HEK293T (cell line): Measurements from ENCODE around the gene CAPN5.

ENCODE experiments used
- BHLHE40 ChIP-seq: fragments of 450-650 bp; IDR thresholded peaks from 2 replicates; pipeline ENCODE4 v1.6.1; 2016; ENCODE audit warnings: mild to moderate bottlenecking, moderate library complexity, borderline replicate concordance
- CTBP1 ChIP-seq: fragments of 450-650 bp; IDR thresholded peaks from 2 replicates; pipeline ENCODE4 v1.6.1; 2016; ENCODE audit warnings: borderline replicate concordance
- ELF4 ChIP-seq: fragments of 450-650 bp; IDR thresholded peaks from 2 replicates; pipeline ENCODE4 v1.6.1; 2017; ENCODE audit warnings: antibody characterized with exemption
- FOXK2 ChIP-seq: fragments of 450-650 bp; IDR thresholded peaks from 2 replicates; pipeline ENCODE4 v1.6.1; 2016; ENCODE audit warnings: mild to moderate bottlenecking
- FOXM1 ChIP-seq: fragments of 450-650 bp; IDR thresholded peaks from 2 replicates; pipeline ENCODE4 v1.6.1; 2017; ENCODE audit warnings: mild to moderate bottlenecking, borderline replicate concordance
- HDGF ChIP-seq: fragments of 450-650 bp; IDR thresholded peaks from 2 replicates; pipeline ENCODE4 v1.6.1; 2017; ENCODE audit warnings: antibody characterized with exemption, borderline replicate concordance
- NFRKB ChIP-seq: fragments of 450-650 bp; IDR thresholded peaks from 2 replicates; pipeline ENCODE4 v1.6.1; 2016; ENCODE audit warnings: mild to moderate bottlenecking, moderate library complexity
- SP1 ChIP-seq: fragments of 450-650 bp; IDR thresholded peaks from 2 replicates; pipeline ENCODE4 v1.6.1; 2017
- SUZ12 ChIP-seq: fragments of 450-650 bp; IDR thresholded peaks from 2 replicates; pipeline ENCODE4 v1.6.1; 2016; ENCODE audit warnings: mild to moderate bottlenecking
- TARDBP ChIP-seq: fragments of 450-650 bp; IDR thresholded peaks from 2 replicates; pipeline ENCODE4 v1.6.1; 2016

DNA sequence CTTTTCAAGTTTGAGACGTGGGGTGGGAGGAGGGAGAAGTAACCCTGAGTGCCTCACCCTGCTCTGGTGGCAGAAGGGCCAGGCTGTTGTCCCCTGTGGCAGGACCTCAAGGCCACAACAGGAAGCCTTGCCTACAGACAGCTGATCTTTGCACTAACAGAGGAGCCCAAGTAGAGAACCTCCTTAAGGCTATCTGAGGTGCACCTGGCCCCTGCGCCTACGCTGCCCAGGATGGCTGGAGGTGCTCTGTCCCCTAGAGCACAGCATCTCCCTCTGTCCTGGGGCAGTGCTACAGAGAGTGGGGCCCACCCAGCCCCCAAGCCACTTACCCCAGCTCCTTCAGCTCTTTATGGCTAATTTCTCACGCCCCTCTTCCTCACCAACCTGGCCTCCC, 88.3 kb downstream of the CAPN5 start:
- TF ChIP-seq TARDBP (no peak), SP1 (no peak), BHLHE40 (no peak), NFRKB (no peak), CTBP1 (no peak), HDGF (no peak), ELF4 (no peak), SUZ12 (no peak), FOXK2 (no peak), FOXM1 (no peak)
